NB4 (cell line): ENCODE measurements around the gene ZBTB44.

Experiments
- CTCF ChIP-seq: IDR thresholded peaks from one replicate; pipeline ENCODE4 v1.5.1; 2012; ENCODE audit warnings: low read depth, low read length
- MAX ChIP-seq: IDR thresholded peaks from 2 replicates; pipeline ENCODE4 v1.6.1; 2011; ENCODE audit warnings: low read depth, low read length
- MYC ChIP-seq: IDR thresholded peaks from 2 replicates; pipeline ENCODE4 v1.6.1; 2011; ENCODE audit warnings: low read depth, low read length
- POLR2A ChIP-seq: IDR thresholded peaks from 2 replicates; pipeline ENCODE4 v1.6.1; 2011; ENCODE audit warnings: mild to moderate bottlenecking; ENCODE audit not compliant: insufficient read length; ENCODE audit errors: extremely low read depth

GRCh38 chr11:130272336-130272735 lies 42.4 kb downstream of the ZBTB44 start:
- TF ChIP-seq CTCF, result no peak
- TF ChIP-seq POLR2A, result no peak
- TF ChIP-seq MAX, result no peak
- no peak for TF ChIP-seq MYC
